Smooth muscle cell (in vitro differentiated cells): ENCODE results near the gene COP1. TPM values are rescaled to one million over a fixed set of nuclear protein-coding genes. Genes with fewer than 3 reads are reported as not detected.

ENCODE experiments used
- DNase-seq: peaks from one replicate; lab custom pipeline; 2025; ENCODE audit not compliant: unreplicated experiment; lab: John Stamatoyannopoulos, UW
- H2AFZ ChIP-seq: fragments of 200-600 bp; sonication (generic); 2 replicates; pipeline ENCODE4 v1.6.0; 2016; ENCODE audit warnings: antibody characterized with exemption, low read depth, mild to moderate bottlenecking
- H3F3A ChIP-seq: fragments of 200-600 bp; sonication (generic); 2 replicates; pipeline ENCODE4 v1.6.0; 2017; ENCODE audit warnings: antibody characterized with exemption, low read depth
- H3K27ac ChIP-seq: fragments of 200-600 bp; sonication (generic); 2 replicates; pipeline ENCODE4 v1.5.1; 2016; ENCODE audit warnings: low read depth, mild to moderate bottlenecking
- H3K27me3 ChIP-seq: fragments of 200-600 bp; sonication (generic); 2 replicates; pipeline ENCODE4 v1.6.1; 2016; ENCODE audit warnings: low read depth, mild to moderate bottlenecking
- H3K36me3 ChIP-seq: fragments of 200-600 bp; sonication (generic); 2 replicates; pipeline ENCODE4 v1.5.1; 2016; ENCODE audit warnings: low read depth
- H3K4me1 ChIP-seq: fragments of 200-600 bp; sonication (generic); 2 replicates; pipeline ENCODE4 v1.5.1; 2016; ENCODE audit warnings: low read depth
- H3K4me2 ChIP-seq: fragments of 200-600 bp; sonication (generic); 2 replicates; pipeline ENCODE4 v1.6.0; 2016; ENCODE audit warnings: mild to moderate bottlenecking
- H3K4me3 ChIP-seq: fragments of 200-600 bp; sonication (generic); 2 replicates; pipeline ENCODE4 v1.5.1; 2016; ENCODE audit warnings: mild to moderate bottlenecking
- H3K79me2 ChIP-seq: fragments of 200-600 bp; sonication (generic); 2 replicates; pipeline ENCODE4 v1.6.0; 2016; ENCODE audit warnings: low read depth, mild to moderate bottlenecking
- H3K9ac ChIP-seq: fragments of 200-600 bp; sonication (generic); 2 replicates; pipeline ENCODE4 v1.6.0; 2016; ENCODE audit warnings: low read depth
- H3K9me3 ChIP-seq: fragments of 200-600 bp; sonication (generic); replicated peaks from 2 replicates; pipeline ENCODE4 v1.5.1; 2016; ENCODE audit warnings: low read depth
- H4K20me1 ChIP-seq: fragments of 200-600 bp; sonication (generic); 2 replicates; pipeline ENCODE4 v1.6.0; 2016; ENCODE audit warnings: low read depth
- WGBS: methylation state at CpG from one replicate; pipeline ENCODE4 v1.1.7; 2016; ENCODE audit warnings: low lambda C conversion rate; 5-methylcytosine and 5-hydroxymethylcytosine counted together
- polyA plus RNA-seq: library from polyadenylated mRNA; unstranded; fragments of >200 nt; fragmentation: Nextera tagmentation; extraction: Ambion mirVana; gene quantifications from 2 replicates; pipeline ENCODE4 v1.2.1, GENCODE V29; 2016
- total RNA-seq: library from RNA; depleted of rRNA; stranded (reverse); fragments of >200 nt; gene quantifications from 2 replicates; pipeline ENCODE4 v1.2.3, GENCODE V29; 2014
- TF ChIP-seq, protein P1 (sequence below): fragments of 200-600 bp; sonication (generic); IDR thresholded peaks from 2 replicates; pipeline ENCODE4 v1.5.1; 2017; ENCODE audit warnings: borderline replicate concordance, mild to moderate bottlenecking, antibody characterized with exemption; ENCODE audit not compliant: insufficient read depth, poor library complexity, severe bottlenecking

Gene COP1
- total and polyA plus RNA-seq, 2 experiments from 2014 or later: 44.8 to 68.2 TPM

DNA sequence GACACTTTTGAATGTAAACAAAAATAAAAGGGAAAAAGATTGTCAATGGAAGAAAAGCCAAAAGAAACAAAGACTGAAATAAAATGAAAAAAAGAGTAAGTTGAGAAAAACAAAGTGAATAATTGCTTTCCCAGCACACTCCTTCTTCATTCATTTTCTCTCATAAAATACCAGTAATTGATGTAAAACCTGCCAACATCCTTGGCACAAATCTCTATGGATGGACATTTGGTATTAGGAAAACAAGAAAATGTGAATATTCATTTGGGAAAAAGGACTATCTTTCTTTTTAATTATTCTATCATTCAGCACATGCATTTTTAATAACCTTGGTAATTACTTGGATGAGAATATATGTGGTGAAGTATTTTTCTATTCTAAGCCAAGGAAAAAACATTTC is 259.3 kb downstream of the COP1 start:
- Histone ChIP-seq H3K79me2 (no peaks in the 10 kb centered on the region), H3K9me3 (no peaks in the 10 kb centered on the region), H3K4me2 (no peak overlapping the region), H2AFZ (no peak overlapping the region), H3K36me3 (peaks cover 19% of the 10 kb centered on the region), H3K9ac (no peak overlapping the region), H3K4me3 (no peak overlapping the region), H3F3A (no peaks in the 10 kb centered on the region), H3K27ac (no peak overlapping the region), H4K20me1 (no peaks in the 10 kb centered on the region), H3K27me3 (no peaks in the 10 kb centered on the region), H3K4me1 (no peaks in the 10 kb centered on the region)
- no peak for DNase-seq
- TF ChIP-seq, protein P1, sequence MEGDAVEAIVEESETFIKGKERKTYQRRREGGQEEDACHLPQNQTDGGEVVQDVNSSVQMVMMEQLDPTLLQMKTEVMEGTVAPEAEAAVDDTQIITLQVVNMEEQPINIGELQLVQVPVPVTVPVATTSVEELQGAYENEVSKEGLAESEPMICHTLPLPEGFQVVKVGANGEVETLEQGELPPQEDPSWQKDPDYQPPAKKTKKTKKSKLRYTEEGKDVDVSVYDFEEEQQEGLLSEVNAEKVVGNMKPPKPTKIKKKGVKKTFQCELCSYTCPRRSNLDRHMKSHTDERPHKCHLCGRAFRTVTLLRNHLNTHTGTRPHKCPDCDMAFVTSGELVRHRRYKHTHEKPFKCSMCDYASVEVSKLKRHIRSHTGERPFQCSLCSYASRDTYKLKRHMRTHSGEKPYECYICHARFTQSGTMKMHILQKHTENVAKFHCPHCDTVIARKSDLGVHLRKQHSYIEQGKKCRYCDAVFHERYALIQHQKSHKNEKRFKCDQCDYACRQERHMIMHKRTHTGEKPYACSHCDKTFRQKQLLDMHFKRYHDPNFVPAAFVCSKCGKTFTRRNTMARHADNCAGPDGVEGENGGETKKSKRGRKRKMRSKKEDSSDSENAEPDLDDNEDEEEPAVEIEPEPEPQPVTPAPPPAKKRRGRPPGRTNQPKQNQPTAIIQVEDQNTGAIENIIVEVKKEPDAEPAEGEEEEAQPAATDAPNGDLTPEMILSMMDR: no peak

DNA sequence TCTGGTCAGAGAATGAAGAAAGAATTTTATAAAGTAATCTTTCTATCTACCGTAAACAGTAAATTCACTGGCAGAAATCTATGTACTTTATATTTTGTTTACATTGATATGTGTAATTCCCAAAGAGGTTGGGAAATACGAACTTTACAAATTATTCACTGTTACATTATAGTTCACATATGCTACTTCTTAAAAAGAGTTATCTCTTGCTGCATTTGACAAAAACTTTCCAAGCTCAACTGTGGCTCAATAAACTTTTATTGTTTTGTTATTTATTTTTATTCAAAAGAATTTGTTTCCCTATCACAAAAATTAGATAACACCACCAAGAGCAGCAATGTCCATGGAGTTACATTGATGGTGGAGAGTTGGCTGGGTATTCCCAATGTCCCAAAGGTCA is 262.5 kb downstream of the COP1 start:
- H3K79me2 ChIP-seq: no peaks in the 10 kb centered on the region
- no peaks in the 10 kb centered on the region for H3K27me3 ChIP-seq
- no peaks in the 10 kb centered on the region for H4K20me1 ChIP-seq
- H3K4me3 ChIP-seq: no peak overlapping the region
- 97% methylated on average over 2 of the region's 2 CpGs for WGBS
- H2AFZ ChIP-seq: no peak overlapping the region
- peaks cover 17% of the 10 kb centered on the region for H3K36me3 ChIP-seq
- no peaks in the 10 kb centered on the region for H3K9me3 ChIP-seq
- no peak for DNase-seq
- no peak overlapping the region for H3K27ac ChIP-seq
- no peak overlapping the region for H3K4me2 ChIP-seq
- no peaks in the 10 kb centered on the region for H3F3A ChIP-seq
- no peaks in the 10 kb centered on the region for H3K4me1 ChIP-seq
- no peak overlapping the region for H3K9ac ChIP-seq
- TF ChIP-seq, protein P1: no peak

DNA sequence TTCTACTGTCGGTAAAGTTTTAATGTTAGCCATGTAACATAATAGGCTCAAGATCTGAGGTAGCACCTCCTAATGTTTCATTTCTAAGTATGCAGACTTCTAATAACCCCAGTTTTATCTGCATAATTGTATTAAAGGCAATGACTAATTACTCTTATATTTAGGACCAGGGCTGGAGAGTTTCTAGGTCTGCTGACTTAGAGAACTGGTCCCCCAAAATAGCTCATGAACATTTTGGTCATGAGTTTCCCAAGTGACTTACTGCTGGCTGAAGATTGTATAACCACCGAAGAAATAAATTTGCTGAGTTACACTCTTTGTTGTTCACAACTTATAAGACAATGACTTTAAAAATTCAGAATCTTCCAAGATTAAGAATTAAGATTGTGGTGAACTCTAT is 265.9 kb downstream of the COP1 start:
- no peaks in the 10 kb centered on the region for H3K4me1 ChIP-seq
- H3K27ac ChIP-seq: no peak overlapping the region
- H3K9ac ChIP-seq: no peak overlapping the region
- TF ChIP-seq, protein P1: no peak
- no peak for DNase-seq
- no peaks in the 10 kb centered on the region for H4K20me1 ChIP-seq
- no peak overlapping the region for H3K4me3 ChIP-seq
- H3K36me3 ChIP-seq: peaks cover 8% of the 10 kb centered on the region
- 100% methylated on average over 2 of the region's 2 CpGs for WGBS
- no peak overlapping the region for H2AFZ ChIP-seq
- H3K9me3 ChIP-seq: no peaks in the 10 kb centered on the region
- H3K4me2 ChIP-seq: no peak overlapping the region
- no peaks in the 10 kb centered on the region for H3K27me3 ChIP-seq
- H3F3A ChIP-seq: no peaks in the 10 kb centered on the region
- H3K79me2 ChIP-seq: no peaks in the 10 kb centered on the region

DNA sequence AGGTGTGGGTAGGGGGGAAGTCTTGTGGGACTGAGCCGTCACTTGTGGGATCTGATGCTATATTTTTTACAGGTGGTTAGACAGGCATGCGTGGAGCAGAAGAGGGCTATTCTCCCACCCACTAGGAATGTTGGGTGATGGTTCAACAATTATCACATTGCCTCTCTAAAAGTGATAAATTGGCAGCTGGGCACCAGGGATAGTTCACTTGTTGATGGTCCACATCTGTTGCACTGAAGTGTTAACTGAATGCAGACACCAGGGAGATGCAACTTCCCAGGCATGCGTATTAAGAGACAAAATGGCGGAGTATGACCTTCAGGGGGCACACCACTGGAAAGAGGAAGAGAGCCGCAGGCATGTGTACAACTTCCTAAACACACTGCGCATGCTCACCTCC is 270.4 kb downstream of the COP1 start:
- Histone ChIP-seq H3K27ac (no peak overlapping the region), H3K9me3 (no peaks in the 10 kb centered on the region), H3K4me2 (no peak overlapping the region), H3K4me1 (no peaks in the 10 kb centered on the region), H2AFZ (no peak overlapping the region), H3K79me2 (no peaks in the 10 kb centered on the region), H3K27me3 (no peaks in the 10 kb centered on the region), H3K36me3 (no peaks in the 10 kb centered on the region), H3K4me3 (no peak overlapping the region), H3F3A (no peaks in the 10 kb centered on the region), H4K20me1 (no peaks in the 10 kb centered on the region), H3K9ac (no peak overlapping the region)
- WGBS: 98% methylated on average over 6 of the region's 6 CpGs
- TF ChIP-seq, protein P1: no peak
- no peak for DNase-seq
